Activated naive CD4-positive, alpha-beta T cell (primary cell): ENCODE results near the gene RPL21.

Source experiments
- DNase-seq, 4 experiments: peaks; one replicate each; lab custom pipeline; 2025; lab: John Stamatoyannopoulos, UW

The RPL21 gene

GRCh38 chr13:27258637-27259386 lies 7.5 kb downstream of the RPL21 start:
- DNase-seq, result no peak

- no peak for DNase-seq
Measured at GRCh38 chr13:27259831-27260230, 8.5 kb downstream of the RPL21 start.

GRCh38 chr13:27261396-27261795 lies 10.0 kb downstream of the RPL21 start:
- DNase-seq, result no peak

- no peak for DNase-seq
Measured at GRCh38 chr13:27263438-27263837, 12.1 kb downstream of the RPL21 start.

- DNase-seq, result no peak
Measured at GRCh38 chr13:27264181-27264580, 12.8 kb downstream of the RPL21 start.

GRCh38 chr13:27264648-27265047 lies 13.3 kb downstream of the RPL21 start:
- no peak for DNase-seq

GRCh38 chr13:27266917-27267316 lies 15.6 kb downstream of the RPL21 start:
- DNase-seq, result no peak

GRCh38 chr13:27267596-27267995 lies 16.2 kb downstream of the RPL21 start:
- no peak for DNase-seq

- DNase-seq, result no peak
Measured at GRCh38 chr13:27269114-27269665, 17.8 kb downstream of the RPL21 start.

- DNase-seq, result peak; percentile 33 to 74 (median 61)
Measured at GRCh38 chr13:27270594-27271520, 19.5 kb downstream of the RPL21 start, which contains the start of gene RASL11A. Gene RASL11A (plus strand): TSS chr13:27270830. CDS start chr13:27270945, 115 bp downstream.

GRCh38 chr13:27271570-27272096 lies 20.3 kb downstream of the RPL21 start:
- no peak for DNase-seq

- DNase-seq, result no peak
Measured at GRCh38 chr13:27273658-27274425, 22.5 kb downstream of the RPL21 start.

GRCh38 chr13:27274631-27275030 lies 23.3 kb downstream of the RPL21 start:
- DNase-seq, result no peak

GRCh38 chr13:27276188-27276587 lies 24.8 kb downstream of the RPL21 start:
- DNase-seq, result no peak

GRCh38 chr13:27279506-27279905 lies 28.1 kb downstream of the RPL21 start:
- DNase-seq, result no peak

- no peak for DNase-seq
Measured at GRCh38 chr13:27280009-27280656, 28.8 kb downstream of the RPL21 start.

GRCh38 chr13:27280841-27281240 lies 29.5 kb downstream of the RPL21 start:
- DNase-seq, result no peak

GRCh38 chr13:27281420-27281819 lies 30.1 kb downstream of the RPL21 start:
- no peak for DNase-seq

GRCh38 chr13:27283906-27284493 lies 32.6 kb downstream of the RPL21 start:
- DNase-seq, result no peak

GRCh38 chr13:27288392-27288791 lies 37.0 kb downstream of the RPL21 start:
- no peak for DNase-seq
